ENCODE data around the gene TENM4.

Gene TENM4

DNA sequence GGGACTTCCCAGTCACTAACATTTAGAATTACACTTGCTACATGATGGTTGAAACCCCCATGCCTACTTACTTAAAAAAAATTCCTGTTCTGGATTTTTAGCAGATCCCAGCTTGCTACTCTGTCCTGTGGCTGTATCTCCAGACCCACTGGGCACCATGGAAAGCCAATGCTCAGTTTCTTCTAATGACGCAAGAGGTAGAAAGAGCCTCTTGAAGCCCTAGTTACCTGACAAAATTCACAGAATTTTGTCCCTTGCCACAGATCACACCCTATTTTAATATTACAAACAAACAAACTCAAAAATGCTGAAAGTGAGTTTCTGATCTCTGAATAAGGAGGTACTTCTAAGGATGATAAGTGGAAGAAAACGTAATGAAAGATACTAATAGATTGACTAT is 24.3 kb upstream of the TENM4 start:
- no peaks in the 10 kb centered on the region for H3K36me3 ChIP-seq (ENCODE audit: control insufficient read depth in 2 of 2, insufficient read depth in 1 of 2, low read length in 2 of 2)
- no peak overlapping the region for H3K4me3 ChIP-seq (ENCODE audit: low read depth, low read length)
- TF ChIP-seq, protein P1, sequence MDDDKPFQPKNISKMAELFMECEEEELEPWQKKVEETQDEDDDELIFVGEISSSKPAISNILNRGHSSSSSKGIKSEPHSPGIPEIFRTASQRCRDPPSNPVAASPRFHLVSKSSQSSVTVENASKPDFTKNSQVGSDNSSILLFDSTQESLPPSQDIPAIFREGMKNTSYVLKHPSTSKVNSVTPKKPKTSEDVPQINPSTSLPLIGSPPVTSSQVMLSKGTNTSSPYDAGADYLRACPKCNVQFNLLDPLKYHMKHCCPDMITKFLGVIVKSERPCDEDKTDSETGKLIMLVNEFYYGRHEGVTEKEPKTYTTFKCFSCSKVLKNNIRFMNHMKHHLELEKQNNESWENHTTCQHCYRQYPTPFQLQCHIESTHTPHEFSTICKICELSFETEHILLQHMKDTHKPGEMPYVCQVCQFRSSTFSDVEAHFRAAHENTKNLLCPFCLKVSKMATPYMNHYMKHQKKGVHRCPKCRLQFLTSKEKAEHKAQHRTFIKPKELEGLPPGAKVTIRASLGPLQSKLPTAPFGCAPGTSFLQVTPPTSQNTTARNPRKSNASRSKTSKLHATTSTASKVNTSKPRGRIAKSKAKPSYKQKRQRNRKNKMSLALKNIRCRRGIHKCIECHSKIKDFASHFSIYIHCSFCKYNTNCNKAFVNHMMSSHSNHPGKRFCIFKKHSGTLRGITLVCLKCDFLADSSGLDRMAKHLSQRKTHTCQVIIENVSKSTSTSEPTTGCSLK (tag by site-specific recombination; IDR thresholded peaks at IDR 0.05) = no peak
- TF ChIP-seq ZNF121 (tag by site-specific recombination; IDR thresholded peaks at IDR 0.05) (no peak), KLF10 (tag by site-specific recombination; IDR thresholded peaks at IDR 0.05) (no peak), ZNF433 (tag by site-specific recombination; IDR thresholded peaks at IDR 0.05; ENCODE audit: low read depth) (no peak), ZNF670 (tag by site-specific recombination; IDR thresholded peaks at IDR 0.05; ENCODE audit: low read depth) (no peak), ZNF354C (tag by site-specific recombination; IDR thresholded peaks at IDR 0.05; ENCODE audit: borderline replicate concordance, low read depth) (no peak), REPIN1 (tag by site-specific recombination; IDR thresholded peaks at IDR 0.05; ENCODE audit: low read depth) (no peak), ZBTB17 (tag by site-specific recombination; IDR thresholded peaks at IDR 0.05) (no peak), ZNF596 (tag by site-specific recombination; IDR thresholded peaks at IDR 0.05) (no peak), ZNF530 (tag by site-specific recombination; IDR thresholded peaks at IDR 0.05; ENCODE audit: low read depth) (no peak), ZNF830 (tag by site-specific recombination; IDR thresholded peaks at IDR 0.05; ENCODE audit: low read depth) (no peak), ZNF558 (tag by site-specific recombination; IDR thresholded peaks at IDR 0.05) (no peak)
- TF ChIP-seq, protein P2, sequence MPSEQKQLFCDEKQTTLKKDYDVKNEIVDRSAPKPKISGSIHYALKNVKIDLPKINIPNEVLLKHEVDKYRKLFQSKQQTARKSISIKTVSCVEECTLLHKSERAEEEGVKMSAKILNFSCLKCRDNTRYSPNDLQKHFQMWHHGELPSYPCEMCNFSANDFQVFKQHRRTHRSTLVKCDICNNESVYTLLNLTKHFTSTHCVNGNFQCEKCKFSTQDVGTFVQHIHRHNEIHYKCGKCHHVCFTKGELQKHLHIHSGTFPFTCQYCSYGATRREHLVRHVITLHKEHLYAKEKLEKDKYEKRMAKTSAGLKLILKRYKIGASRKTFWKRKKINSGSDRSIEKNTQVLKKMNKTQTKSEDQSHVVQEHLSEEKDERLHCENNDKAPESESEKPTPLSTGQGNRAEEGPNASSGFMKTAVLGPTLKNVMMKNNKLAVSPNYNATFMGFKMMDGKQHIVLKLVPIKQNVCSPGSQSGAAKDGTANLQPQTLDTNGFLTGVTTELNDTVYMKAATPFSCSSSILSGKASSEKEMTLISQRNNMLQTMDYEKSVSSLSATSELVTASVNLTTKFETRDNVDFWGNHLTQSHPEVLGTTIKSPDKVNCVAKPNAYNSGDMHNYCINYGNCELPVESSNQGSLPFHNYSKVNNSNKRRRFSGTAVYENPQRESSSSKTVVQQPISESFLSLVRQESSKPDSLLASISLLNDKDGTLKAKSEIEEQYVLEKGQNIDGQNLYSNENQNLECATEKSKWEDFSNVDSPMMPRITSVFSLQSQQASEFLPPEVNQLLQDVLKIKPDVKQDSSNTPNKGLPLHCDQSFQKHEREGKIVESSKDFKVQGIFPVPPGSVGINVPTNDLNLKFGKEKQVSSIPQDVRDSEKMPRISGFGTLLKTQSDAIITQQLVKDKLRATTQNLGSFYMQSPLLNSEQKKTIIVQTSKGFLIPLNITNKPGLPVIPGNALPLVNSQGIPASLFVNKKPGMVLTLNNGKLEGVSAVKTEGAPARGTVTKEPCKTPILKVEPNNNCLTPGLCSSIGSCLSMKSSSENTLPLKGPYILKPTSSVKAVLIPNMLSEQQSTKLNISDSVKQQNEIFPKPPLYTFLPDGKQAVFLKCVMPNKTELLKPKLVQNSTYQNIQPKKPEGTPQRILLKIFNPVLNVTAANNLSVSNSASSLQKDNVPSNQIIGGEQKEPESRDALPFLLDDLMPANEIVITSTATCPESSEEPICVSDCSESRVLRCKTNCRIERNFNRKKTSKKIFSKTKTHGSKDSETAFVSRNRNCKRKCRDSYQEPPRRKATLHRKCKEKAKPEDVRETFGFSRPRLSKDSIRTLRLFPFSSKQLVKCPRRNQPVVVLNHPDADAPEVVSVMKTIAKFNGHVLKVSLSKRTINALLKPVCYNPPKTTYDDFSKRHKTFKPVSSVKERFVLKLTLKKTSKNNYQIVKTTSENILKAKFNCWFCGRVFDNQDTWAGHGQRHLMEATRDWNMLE (tag by site-specific recombination; conservative IDR thresholded peaks at IDR 0.05; ENCODE audit: low read depth) = no peak
- TF ChIP-seq, protein P3, sequence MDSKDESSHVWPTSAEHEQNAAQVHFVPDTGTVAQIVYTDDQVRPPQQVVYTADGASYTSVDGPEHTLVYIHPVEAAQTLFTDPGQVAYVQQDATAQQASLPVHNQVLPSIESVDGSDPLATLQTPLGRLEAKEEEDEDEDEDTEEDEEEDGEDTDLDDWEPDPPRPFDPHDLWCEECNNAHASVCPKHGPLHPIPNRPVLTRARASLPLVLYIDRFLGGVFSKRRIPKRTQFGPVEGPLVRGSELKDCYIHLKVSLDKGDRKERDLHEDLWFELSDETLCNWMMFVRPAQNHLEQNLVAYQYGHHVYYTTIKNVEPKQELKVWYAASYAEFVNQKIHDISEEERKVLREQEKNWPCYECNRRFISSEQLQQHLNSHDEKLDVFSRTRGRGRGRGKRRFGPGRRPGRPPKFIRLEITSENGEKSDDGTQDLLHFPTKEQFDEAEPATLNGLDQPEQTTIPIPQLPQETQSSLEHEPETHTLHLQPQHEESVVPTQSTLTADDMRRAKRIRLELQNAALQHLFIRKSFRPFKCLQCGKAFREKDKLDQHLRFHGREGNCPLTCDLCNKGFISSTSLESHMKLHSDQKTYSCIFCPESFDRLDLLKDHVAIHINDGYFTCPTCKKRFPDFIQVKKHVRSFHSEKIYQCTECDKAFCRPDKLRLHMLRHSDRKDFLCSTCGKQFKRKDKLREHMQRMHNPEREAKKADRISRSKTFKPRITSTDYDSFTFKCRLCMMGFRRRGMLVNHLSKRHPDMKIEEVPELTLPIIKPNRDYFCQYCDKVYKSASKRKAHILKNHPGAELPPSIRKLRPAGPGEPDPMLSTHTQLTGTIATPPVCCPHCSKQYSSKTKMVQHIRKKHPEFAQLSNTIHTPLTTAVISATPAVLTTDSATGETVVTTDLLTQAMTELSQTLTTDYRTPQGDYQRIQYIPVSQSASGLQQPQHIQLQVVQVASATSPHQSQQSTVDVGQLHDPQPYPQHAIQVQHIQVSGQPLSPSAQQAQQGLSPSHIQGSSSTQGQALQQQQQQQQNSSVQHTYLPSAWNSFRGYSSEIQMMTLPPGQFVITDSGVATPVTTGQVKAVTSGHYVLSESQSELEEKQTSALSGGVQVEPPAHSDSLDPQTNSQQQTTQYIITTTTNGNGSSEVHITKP (tag by site-specific recombination; IDR thresholded peaks at IDR 0.05) = no peak
- ChIA-PET POLR2A (no interaction called here), CTCF (interaction anchor here (0.5 to 2.7 kb wide), 3 partner anchors 24 to 1773 kb away, joined by 3 to 6 read pairs (median 3); no protein-coding TSS in a partner anchor)
- no peaks in the 10 kb centered on the region for H3K4me1 ChIP-seq (ENCODE audit: control insufficient read depth, insufficient read depth, low read length)
- H3K27ac ChIP-seq (ENCODE audit: extremely low read depth, low read depth, low read length) = no peak overlapping the region
- no peaks in the 10 kb centered on the region for H3K9me3 ChIP-seq (ENCODE audit: control insufficient read depth, insufficient read depth, low read depth, low read length)
